Thyroid gland (tissue), 4 donors: ENCODE results near the gene PRMT7.

ENCODE experiments used
- CTCF ChIP-seq, 6 experiments: fragments of 200-600 bp in 3 of 6; fragments of 450-650 bp in 3 of 6; sonication (generic) in 3 of 6; IDR thresholded peaks; one replicate each; pipeline ENCODE4 v1.5.1; 2016 to 2019; ENCODE audit warnings: antibody characterized with exemption in 6 of 6, mild to moderate bottlenecking in 2 of 6, inconsistent platforms in 1 of 6, moderate library complexity in 1 of 6
- POLR2A ChIP-seq, 2 donors: fragments of 450-650 bp; IDR thresholded peaks; one replicate each; pipeline ENCODE4 v1.6.1; 2017; ENCODE audit warnings: antibody characterized with exemption in 2 of 2, mild to moderate bottlenecking in 2 of 2, moderate library complexity in 1 of 2

GRCh38 chr16:68389750-68390371 is 79.0 kb downstream of the PRMT7 start:
- no peak for TF ChIP-seq CTCF (IDR thresholded peaks at IDR 0.05)
- no peak for TF ChIP-seq POLR2A (IDR thresholded peaks at IDR 0.05)
